Thyroid gland (tissue), 4 donors: ENCODE measurements around the gene CCDC157.

ENCODE experiments used
- POLR2A ChIP-seq, 2 donors: fragments of 450-650 bp; IDR thresholded peaks; one replicate each; pipeline ENCODE4 v1.6.1; 2017; ENCODE audit warnings: antibody characterized with exemption in 2 of 2, mild to moderate bottlenecking in 2 of 2, moderate library complexity in 1 of 2
- TF ChIP-seq, protein P1 (sequence below), 6 experiments: fragments of 200-600 bp in 3 of 6; fragments of 450-650 bp in 3 of 6; sonication (generic) in 3 of 6; IDR thresholded peaks; one replicate each; pipeline ENCODE4 v1.5.1; 2016 to 2019; ENCODE audit warnings: antibody characterized with exemption in 6 of 6, mild to moderate bottlenecking in 2 of 6, inconsistent platforms in 1 of 6, moderate library complexity in 1 of 6

DNA sequence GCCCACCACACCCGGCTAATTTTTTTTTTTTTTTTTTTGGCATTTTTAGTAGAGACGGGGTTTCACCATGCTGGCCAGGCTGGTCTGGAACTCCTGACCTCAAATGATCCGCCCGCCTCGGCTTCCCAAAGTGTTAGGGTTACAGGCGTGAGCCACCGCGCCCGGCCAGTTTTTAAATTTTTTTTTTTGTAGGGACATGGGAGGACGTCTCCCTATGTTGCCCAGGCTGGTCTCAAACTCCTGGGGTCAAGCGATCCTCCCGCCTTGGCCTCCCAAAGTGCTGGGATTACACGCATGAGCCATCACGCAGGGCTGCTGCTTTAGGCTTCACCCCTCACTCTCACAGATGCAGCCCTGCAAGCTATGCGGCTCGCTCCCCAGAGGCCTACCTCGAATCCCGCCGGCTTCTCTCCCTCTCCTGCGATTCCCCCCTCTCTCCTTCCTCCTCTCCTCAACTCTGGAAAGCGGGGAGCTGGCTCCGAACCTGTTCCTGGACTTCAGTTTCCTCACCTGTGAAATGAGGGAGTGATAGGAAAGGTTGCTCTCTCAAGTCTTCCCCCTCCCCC is 926 bp downstream of the CCDC157 start:
- TF ChIP-seq, protein P1, sequence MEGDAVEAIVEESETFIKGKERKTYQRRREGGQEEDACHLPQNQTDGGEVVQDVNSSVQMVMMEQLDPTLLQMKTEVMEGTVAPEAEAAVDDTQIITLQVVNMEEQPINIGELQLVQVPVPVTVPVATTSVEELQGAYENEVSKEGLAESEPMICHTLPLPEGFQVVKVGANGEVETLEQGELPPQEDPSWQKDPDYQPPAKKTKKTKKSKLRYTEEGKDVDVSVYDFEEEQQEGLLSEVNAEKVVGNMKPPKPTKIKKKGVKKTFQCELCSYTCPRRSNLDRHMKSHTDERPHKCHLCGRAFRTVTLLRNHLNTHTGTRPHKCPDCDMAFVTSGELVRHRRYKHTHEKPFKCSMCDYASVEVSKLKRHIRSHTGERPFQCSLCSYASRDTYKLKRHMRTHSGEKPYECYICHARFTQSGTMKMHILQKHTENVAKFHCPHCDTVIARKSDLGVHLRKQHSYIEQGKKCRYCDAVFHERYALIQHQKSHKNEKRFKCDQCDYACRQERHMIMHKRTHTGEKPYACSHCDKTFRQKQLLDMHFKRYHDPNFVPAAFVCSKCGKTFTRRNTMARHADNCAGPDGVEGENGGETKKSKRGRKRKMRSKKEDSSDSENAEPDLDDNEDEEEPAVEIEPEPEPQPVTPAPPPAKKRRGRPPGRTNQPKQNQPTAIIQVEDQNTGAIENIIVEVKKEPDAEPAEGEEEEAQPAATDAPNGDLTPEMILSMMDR (IDR thresholded peaks at IDR 0.05) = no peak
- no peak for TF ChIP-seq POLR2A (IDR thresholded peaks at IDR 0.05)
